GM18502 (cell line): Measurements from ENCODE around the gene GP9.
"Not testable (repeated sequence)": the region's sequence is repeated elsewhere in the genome, so short reads cannot be mapped to it uniquely, and the experiment has no call there.

Source experiments
- ATAC-seq: cut with Tn5 transposase; IDR thresholded peaks from one replicate; pipeline ENCODE4 v1.9.1; 2021; ENCODE audit warnings: mild to moderate bottlenecking; ENCODE audit not compliant: unreplicated experiment, poor library complexity

GP9 gene

GRCh38 chr3:129104498-129105079, 44.0 kb downstream of the GP9 start:
- no peak for ATAC-seq

- no peak for ATAC-seq
Observed at GRCh38 chr3:129105862-129106261, 45.3 kb downstream of the GP9 start.

GRCh38 chr3:129106320-129106719, 45.7 kb downstream of the GP9 start:
- no peak for ATAC-seq

GRCh38 chr3:129106866-129107565, 46.4 kb downstream of the GP9 start:
- ATAC-seq, result no peak

GRCh38 chr3:129107793-129108192, 47.2 kb downstream of the GP9 start:
- ATAC-seq, result no peak

GRCh38 chr3:129111076-129111780, 50.6 kb downstream of the GP9 start:
- ATAC-seq, result not testable (repeated sequence)
